GM18868 (cell line): ENCODE results near the gene CDA.

ENCODE experiments used
- ATAC-seq: cut with Tn5 transposase; IDR thresholded peaks from one replicate; pipeline ENCODE4 v1.9.1; 2021; ENCODE audit warnings: mild to moderate bottlenecking, moderate library complexity; ENCODE audit not compliant: unreplicated experiment

CDA gene

DNA sequence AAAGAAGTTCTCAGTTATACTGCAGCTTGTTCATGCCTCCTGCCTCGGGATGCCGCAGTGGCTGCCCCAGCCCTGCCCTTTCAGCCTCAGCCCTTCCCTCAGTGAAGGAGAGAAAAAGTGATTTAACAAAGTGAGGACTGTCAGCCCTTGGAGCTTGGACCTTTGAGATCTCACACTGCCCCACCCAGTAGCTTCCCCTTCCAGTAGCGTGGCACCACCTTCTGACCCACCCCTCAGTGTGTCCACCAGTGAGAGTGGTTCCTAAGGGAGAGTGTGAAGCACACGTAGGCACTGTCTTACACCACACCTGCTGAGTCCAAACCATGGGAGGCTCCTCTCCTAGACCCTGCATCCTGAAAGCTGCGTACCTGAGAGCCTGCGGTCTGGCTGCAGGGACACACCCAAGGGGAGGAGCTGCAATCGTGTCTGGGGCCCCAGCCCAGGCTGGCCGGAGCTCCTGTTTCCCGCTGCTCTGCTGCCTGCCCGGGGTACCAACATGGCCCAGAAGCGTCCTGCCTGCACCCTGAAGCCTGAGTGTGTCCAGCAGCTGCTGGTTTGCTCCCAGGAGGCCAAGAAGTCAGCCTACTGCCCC lies at the start of gene CDA:
CDA (plus strand) TSS at position 464 of the 592 bp plus-strand sequence; CDS start at position 497, 33 bp downstream.
- ATAC-seq = no peak

DNA sequence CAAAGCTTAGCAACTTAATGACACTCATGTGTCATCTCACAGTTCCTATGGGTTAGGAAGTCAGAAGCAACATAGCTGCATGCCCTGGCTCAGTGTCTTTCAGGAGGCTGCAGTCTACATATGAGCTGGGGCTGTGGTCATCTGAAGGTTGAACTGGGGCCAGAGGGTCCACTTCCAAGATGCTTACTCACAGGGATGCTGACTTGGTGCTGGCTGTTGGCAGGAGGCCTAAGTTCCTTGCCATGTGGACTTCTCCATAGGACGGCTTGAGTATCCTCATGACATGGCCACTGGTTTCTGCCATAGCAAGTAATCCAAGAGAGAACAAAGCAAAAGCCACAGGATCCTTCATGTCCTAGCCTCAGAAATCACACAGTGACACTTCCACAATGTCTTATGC lies 48.6 kb upstream of the CDA start:
- no peak for ATAC-seq

DNA sequence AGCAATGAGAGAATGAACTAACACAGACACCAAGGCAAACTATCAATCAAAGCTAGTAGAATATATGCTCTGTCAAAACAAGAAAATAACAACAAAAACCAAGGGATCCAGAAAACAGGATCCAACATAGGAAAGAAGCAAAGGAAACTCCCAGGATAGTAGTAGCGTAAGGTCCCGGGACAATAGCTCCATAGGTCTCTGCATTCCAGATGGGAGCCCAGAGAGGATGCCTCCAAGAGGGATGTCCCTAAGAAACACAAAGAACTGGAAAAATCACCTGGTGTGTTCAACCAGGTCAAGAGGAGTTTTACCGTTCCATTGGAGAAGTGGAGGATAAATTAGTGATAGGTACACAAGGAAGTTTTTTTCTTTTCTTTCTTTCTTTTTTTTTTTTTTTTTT lies 42.3 kb upstream of the CDA start:
- ATAC-seq = no peak

DNA sequence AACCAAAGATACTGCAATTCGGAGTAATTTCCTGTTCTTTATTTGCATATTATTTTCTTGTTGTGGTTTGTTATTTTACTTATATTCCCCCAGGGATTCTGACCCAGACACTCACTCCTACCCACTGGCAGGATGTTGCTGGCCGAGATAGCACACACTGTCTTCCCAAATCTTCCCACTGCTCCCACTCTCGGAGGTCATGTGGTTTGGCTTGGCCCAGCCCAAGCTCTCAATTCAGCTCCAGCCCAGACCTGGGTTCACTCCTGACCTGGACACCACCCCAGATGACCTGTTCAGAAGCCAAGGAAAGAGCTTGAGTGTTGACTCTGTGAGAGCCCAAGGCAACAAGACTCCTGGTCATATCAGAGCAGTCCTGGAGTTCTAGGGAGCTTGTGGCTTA lies 37.7 kb upstream of the CDA start:
- ATAC-seq = no peak

DNA sequence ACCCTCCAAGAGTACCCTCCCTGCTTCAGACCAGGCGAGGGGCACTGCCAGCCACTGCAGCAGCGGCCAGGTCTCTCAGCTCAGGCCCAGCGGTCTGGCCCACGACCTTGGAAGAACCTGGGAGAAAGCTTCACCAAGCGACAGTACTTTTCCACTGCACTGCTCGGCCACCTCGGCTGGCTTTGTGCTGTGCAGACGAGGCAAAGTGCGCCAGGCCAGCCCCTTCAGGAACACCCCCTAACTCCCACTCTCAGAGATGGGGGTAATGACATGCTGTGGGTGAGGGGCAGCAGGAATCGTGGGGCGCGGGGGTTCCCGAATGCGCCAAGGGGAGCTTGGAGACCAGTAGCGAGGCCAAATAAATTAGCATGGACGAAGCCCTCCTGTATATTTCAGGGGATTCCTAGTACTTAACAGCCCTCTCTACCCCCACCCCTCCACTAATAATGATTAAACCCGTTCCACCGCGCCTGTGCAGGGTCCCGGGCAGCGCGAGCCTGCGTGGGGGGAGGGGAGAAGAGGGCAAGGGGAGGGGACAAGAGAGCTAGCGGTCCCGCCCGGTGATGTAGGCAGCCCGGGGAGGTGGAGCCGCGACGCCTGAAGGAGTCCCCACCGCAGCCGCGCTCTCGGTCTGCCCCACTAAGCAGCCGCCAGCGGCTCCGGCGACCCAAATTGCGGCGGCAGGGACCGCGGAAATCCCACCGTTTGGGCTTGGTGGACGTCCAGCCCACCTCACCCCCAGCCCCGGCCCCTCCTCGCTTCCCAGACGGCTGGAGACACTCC lies 36.8 kb upstream of the CDA start, which contains the start of gene FAM43B:
FAM43B (plus strand) TSS at position 629 of the 783 bp plus-strand sequence. CDS start 401 bp downstream, outside the sequence.
- ATAC-seq = no peak

DNA sequence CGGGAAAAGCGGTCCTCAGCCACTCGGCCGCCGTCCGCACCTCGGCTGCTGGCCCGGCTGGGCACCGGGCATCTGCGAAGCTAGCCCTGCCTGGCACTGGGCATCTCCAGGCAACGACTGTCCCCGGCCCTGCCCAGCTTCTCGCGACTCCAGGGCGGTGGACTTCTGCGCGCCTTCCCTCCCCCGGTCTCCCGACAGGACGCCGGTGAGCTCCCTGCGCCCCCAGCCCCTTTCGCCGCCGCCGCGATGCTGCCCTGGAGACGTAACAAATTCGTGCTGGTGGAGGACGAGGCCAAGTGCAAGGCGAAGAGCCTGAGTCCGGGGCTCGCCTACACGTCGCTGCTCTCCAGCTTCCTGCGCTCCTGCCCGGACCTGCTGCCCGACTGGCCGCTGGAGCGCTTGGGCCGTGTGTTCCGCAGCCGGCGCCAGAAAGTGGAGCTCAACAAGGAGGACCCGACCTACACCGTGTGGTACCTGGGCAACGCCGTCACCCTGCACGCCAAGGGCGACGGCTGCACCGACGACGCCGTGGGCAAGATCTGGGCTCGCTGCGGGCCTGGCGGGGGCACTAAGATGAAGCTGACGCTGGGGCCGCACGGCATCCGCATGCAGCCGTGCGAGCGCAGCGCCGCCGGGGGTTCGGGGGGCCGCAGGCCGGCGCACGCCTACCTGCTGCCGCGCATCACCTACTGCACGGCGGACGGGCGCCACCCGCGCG lies 36.0 kb upstream of the CDA start:
- no peak for ATAC-seq

DNA sequence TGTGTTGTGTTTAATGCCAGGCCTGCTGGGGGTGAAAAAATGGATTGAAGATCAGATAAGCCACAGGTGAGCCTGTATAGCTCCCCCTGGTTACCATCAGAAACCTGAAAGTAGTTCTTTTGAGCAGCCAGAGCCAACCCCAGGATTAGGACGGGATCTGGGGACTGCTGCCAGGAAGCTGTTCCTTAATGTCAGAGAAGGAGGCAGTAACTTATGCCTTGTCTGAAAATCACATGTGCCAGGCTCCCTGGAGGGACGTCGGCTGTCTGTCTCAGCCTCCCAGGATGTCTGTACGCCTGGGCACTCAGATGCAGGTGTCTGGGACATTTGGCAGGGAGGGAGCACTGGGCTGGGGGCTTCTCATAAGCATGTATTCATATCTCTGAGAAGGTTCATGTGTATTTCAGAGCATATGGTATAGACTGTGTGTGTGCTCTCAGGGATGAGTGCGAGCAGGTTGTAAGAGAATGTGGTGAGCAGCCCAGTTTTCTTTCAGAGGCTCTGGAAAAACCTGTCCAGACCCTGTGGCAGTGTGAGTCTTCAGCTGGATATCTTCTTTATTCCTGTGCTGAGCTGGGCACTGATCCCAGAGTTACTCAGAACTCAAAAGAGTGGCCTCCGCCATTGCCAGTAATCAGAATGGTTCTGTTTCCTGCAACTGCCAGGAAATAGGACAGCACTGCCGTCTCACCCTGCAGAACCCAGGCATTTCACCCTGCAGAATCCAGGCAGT lies 33.7 kb upstream of the CDA start:
- no peak for ATAC-seq

DNA sequence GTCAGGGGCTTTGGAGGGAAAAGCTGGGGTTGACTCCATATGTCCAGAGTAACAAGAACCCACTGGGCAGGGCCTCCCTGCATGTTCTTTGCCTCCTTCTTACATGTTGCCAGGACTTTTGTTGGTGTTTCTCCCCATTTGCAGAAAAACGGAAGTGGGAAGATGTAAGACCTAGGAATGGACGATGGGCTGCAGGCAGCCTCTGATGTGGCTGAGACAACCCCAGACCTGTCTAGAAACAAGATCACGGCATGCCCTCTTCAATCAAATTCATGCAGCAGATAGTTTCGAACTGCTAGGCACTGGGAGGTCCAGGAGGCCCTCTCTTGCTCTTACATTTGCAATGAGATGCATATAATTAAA lies 33.2 kb upstream of the CDA start:
- ATAC-seq = no peak

DNA sequence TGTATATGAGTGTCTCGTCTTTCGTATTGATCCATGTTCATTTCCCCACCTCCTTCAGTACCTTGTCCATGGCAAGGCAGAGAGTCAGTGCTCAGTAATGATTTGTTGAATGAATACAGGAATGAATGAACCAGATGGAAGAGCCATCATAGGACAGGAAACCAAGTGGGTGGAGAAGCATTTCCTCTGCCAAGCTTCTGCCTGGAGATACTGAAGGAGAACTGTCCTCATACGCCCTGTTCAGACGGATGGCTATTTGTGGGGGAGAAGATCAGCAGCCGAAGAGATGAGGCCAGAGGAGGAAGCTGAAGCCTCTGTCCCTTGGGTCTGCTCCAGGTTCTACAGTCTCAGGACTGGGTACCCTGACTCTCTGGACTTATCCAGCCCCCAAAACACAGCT lies 30.7 kb upstream of the CDA start:
- ATAC-seq = no peak

DNA sequence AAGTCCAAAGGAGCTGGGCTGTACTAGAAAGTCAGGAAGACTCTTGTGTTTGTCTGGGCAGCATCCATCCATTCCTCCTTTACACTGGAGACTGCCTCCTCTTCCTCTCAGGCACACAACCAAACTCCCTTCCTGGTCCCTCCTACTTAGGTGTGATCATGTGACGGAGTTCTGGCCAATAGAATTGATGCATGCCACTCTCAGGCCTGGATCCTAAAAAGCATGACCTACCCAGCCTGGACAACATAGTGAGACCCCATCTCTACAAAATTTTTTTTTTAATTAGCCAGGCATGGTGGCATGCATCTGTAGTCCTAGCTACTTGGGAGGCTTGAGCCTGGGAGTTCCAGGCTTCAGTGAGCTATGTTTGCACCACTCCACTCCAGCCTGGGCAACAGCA lies 27.9 kb upstream of the CDA start:
- ATAC-seq = no peak

DNA sequence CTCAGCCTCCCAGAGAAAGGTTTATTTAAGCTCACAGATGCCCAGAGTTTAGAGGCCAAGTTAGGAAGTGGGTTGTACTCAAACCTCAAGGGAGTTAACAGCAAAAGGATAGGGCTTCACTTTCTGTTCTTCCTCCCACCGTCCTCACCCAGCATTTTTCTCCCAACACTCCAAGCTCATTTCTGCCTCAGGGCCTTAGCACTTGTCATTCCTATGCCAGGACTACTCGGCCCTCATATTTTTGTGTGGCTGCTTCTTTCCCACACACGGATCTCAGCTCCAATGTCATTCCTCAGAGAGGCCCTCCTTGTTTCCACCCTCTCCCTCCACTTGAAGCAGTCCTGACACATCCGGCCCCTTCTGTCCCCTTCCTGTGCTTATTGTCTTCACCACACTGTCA lies 23.7 kb upstream of the CDA start:
- no peak for ATAC-seq

DNA sequence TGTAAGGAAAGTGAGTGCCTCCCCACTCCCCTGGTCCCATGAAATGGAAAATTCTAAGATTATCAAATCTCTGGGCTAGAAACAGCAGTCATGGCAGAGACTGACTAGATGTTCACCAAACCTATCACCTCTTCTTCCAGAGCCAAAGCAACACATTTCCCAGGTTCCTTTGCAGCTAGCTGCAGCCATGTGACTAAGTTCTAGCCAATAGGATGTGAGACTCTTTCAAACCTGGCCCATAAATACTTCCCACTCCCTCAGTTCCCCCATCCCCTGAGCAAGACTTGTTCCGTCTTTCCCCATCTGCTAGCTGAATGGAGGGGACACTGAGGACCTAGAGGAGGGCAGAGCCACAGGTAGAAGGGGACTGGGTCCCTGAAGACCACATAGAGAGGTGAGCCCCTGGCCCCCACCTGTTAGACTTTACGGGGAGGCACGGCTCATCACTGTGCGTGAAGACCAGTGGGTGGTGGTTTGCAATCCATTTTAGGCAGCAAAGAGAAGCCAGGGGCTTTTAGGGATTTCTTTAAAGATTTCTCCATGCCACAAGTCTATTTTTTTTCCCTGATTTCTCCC lies 19.3 kb upstream of the CDA start:
- ATAC-seq = no peak

DNA sequence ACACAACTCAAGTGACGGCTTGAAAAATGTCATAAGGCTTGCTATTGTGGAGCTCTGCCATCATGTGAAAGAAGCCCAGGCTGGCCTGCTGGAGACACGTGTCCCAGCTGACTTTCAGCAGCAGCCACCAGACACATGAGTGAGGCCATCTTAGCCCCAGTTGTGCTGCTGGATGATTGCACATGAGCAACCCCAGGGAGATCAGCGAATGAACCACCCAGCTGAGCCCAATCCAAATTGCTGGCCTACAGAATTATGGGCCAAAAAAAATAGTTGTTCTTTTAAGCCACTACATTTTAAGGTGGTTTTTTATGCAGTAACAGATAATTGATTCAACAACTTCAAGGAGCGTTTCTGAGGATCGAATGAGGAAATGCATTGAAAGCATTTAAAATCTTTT lies 17.5 kb upstream of the CDA start:
- ATAC-seq = no peak

DNA sequence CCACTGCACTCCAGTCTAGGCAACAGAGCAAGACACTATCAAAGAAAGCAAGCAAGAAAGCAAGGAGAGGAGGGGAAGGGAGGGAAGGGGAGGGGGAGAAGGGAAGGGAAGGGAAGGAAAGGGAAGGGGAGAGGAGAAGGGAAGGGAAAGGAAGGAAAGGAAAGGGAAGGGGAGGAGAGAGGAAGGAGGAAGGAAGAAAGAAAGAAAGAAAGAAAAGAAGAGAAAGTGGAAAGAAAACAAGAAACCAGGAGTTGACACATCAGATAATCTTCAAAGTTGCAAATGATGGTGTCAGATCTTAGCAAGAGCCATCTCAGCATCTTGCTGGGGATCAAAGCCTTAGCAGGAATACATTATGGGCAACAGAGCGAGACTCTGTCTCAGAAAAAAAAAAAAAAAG lies 14.9 kb upstream of the CDA start:
- ATAC-seq = no peak

DNA sequence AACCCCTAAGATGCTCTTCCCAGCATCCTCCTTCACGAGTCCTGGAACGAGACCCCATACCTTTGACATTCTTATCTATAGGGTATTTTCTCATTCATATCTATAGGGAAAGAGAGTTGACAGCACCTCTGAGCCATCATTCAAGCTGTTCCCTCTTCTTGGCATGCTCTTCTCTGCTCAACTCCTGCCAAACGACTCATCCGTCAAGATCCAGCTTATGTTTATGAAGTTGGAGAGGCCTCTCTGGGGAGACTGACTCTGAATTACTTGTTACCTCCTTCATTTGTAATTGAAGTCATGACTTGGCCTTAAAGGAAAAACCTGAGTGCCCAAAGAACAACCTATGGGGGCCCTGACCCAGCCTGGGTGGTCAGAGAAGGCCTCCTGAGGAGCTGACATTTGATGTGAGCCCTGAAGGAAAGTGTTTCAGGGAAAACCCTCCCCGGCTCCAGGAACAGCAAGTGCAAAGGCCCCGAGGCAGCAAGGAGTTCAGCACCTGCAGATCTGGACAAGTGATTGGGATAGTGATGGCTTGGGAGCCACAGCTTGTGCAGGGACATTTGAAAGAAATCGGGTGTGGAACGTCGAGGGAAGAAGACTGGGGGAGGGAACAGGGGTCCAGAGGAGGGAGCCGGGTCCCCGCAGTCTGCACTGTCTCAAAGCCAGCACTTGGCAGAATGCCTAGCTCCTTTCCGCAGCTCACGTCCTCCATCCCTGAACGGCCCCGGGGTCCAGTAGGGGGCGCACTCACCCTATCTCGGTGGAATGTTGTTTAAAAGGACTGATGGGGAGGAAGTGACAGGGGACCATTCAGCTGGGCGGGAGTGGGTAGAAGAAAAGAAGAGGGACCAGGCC lies 14.0 kb upstream of the CDA start:
- ATAC-seq = no peak

DNA sequence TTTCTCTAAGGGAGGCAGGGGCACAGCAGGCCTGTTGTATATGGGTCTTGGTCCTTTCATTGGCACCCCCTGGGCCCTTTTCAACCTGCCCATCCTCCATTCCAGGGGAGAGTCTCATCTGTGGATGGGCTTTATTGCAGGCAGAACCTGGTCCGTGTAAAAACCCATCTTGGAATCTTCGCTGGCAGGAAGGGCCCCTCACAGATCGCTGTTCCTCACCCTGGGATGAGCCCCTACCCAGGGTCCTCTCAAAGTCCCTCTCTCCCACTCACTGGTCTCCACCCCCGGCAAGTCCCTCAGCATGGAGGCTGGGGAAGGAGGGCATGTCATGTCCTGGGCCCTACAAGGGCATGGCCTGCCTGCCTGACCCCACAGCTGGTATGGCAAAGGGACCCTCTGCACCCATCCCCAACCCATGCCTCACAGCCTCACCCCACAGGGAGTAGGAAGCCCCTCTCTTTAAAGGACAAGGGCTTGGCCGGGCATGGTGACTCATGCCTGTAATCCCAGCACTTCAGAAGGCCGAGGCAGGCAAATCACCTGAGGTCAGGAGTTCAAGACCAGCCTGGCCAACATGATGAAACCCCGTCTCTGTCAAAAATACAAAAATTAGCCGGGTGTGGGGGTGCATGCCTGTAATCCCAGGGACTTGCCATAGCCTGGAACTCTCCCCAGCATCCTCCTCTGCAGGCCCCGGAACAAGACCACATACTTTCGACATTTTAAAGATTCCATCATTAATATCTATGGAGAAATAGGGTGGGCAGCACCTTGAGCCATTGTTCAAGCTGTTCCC lies 13.2 kb upstream of the CDA start:
- no peak for ATAC-seq

DNA sequence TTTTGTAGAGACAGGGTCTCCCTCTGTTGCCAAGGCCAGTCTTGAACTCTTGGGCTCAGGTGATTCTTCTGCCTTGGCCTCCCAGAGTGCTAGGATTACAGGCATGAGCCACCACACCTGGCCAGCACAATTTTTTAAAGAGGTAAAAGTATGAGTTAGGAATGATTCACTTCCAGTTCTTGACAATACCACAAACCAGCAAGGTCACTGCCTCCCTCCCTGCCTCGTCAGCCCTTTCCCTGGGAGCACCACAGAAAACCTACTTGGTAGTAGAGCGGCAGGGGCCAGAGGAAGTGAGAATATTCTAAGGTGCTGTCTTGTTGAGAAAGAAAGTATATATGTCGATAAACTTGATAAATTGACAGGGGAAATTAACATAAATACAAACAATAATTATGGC lies 10.8 kb upstream of the CDA start:
- no peak for ATAC-seq

DNA sequence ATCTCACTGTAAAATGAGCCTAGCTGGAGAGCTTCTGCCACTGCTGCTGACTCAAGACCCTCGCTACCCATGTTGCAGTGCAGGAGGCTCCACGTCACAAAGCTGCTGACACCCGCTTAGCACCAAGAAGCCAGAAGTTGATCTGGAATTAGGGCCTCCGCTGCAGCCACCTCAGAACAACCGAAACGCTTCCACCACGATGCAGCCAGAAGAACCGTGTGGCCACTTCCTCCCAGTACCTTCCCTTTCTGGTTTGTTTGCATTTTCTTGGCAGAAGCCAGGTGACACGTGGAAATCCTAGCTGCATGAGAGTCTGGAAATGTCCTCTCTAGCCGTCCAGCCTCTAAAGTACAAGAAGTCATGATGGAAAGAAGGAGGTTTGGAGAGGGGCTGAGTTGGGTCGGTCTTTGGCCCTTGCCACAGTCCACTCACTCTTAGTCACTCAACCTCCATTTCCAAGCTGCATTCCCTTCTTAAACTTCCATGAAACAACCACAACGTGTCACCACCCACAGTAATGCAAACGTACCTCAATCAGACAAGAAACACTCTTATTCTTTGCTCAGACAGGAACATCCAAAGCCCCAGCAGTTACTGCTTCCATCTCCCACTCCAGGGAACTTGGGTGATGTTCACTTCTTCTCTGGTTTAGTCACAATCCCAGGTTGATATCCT lies 10.0 kb upstream of the CDA start:
- no peak for ATAC-seq

DNA sequence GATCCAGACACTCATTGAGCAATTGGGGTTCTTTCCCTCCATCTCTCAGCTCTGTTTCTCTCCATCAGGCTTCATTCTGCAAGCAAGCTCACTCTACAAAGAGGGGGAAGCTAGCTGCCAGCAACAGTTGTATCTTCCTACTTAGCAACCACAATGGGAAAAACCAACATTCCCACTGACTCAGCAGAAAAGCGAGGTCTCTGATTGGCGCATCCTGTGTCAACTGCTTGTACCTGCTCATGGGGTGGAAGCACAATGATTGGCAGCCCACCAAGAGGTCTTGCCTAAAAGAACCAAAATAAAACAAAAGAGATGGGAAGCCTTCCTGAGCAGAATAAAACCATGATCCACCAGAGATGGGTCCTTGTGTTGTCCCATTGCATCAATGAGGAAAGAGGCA lies 4.0 kb upstream of the CDA start:
- no peak for ATAC-seq
